Lower lobe of right lung (tissue), 2 donors: ENCODE data around the gene GP1BA. TPM values are rescaled to one million over a fixed set of nuclear protein-coding genes. Genes with fewer than 3 reads are reported as not detected.

ENCODE experiments used
- ATAC-seq, 2 donors: fragments of 200-7000 bp; cut with Tn5 transposase; one replicate each; pipeline ENCODE4 v1.9.1; 2020 to 2022; ENCODE audit warnings: mild to moderate bottlenecking in 2 of 2, moderate library complexity in 2 of 2
- DNase-seq: peaks from one replicate; pipeline ENCODE4 v3.0.0-alpha.2; 2020
- H3K27ac ChIP-seq: fragments of 200-600 bp; one replicate; pipeline ENCODE4 v1.8.0; 2022
- H3K27me3 ChIP-seq: fragments of 200-600 bp; one replicate; pipeline ENCODE4 v1.8.0; 2022; ENCODE audit warnings: low read depth
- H3K36me3 ChIP-seq: fragments of 200-600 bp; one replicate; pipeline ENCODE4 v1.8.0; 2022; ENCODE audit warnings: mild to moderate bottlenecking
- H3K4me1 ChIP-seq: fragments of 200-600 bp; one replicate; pipeline ENCODE4 v1.8.0; 2022
- H3K4me3 ChIP-seq: fragments of 200-600 bp; one replicate; pipeline ENCODE4 v1.8.0; 2022; ENCODE audit warnings: mild to moderate bottlenecking
- H3K9me3 ChIP-seq: fragments of 200-600 bp; one replicate; pipeline ENCODE4 v1.8.0; 2022
- CTCF ChIP-seq: fragments of 200-600 bp; IDR thresholded peaks from one replicate; pipeline ENCODE4 v1.8.0; 2022; ENCODE audit warnings: antibody characterized with exemption, mild to moderate bottlenecking
- intact Hi-C: fragments of 100-400 bp; cut with DNase I; formaldehyde crosslinking; loops from one replicate; pipeline ENCODE4 v1.11.0; 2022
- total RNA-seq: library from RNA; stranded (reverse); fragmentation: NEBNext Ultra II Directional; extraction: Animal tissue kit (Norgen Biotek cat#: 25700); gene quantifications from one replicate; pipeline ENCODE4 v1.2.1, GENCODE V29; 2021
- donor health status: DM: no; HTN: yes; CAD: no; lungs with severe emphysema.

Gene GP1BA
- total RNA-seq, 1 donor from 2014 or later, result 0.92 TPM

DNA sequence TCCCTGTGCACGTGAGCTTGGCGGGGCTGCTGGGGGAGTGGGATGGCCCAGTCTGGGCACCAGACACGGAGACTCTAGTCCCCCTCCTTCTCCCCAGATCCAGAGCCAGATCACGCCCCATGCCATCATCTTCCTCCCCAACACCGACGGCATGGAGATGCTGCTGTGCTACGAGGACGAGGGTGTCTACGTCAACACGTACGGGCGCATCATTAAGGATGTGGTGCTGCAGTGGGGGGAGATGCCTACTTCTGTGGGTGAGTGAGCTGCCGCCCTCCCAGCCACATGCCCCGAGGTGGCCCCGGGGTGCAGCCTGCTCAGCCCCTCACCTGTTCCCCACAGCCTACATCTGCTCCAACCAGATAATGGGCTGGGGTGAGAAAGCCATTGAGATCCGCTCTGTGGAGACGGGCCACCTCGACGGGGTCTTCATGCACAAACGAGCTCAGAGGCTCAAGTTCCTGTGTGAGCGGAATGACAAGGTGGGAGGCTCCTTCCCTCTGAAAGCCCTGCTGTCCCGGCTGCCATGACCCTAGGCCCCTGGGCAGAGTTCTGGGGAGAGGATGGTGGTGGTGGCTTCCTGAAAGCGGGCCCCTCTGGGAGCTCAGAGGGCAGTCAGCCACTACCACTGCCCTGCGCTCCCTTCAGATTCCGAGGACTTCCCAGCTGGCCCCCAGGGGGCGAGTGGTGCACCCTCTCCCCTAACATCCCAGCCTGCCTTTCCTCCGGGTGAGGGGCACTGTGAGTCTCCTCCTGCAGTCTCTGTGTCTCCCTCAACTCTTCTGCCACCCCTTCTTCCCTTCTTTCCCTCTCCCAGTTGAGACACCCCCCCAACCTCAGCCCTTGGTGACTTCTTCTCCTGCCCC, 35.5 kb upstream of the GP1BA start:
- peaks cover 29% of the 10 kb centered on the region for H3K4me1 ChIP-seq
- TF ChIP-seq CTCF, result no peak
- peaks cover 60% of the 10 kb centered on the region for H3K36me3 ChIP-seq
- ATAC-seq (no peak), DNase-seq (no peak)
- H3K27ac ChIP-seq, result no peak overlapping the region
- intact Hi-C loops, result no loop called here
- no peaks in the 10 kb centered on the region for H3K9me3 ChIP-seq
- H3K27me3 ChIP-seq, result peaks cover 10% of the 10 kb centered on the region
- H3K4me3 ChIP-seq, result no peak overlapping the region

DNA sequence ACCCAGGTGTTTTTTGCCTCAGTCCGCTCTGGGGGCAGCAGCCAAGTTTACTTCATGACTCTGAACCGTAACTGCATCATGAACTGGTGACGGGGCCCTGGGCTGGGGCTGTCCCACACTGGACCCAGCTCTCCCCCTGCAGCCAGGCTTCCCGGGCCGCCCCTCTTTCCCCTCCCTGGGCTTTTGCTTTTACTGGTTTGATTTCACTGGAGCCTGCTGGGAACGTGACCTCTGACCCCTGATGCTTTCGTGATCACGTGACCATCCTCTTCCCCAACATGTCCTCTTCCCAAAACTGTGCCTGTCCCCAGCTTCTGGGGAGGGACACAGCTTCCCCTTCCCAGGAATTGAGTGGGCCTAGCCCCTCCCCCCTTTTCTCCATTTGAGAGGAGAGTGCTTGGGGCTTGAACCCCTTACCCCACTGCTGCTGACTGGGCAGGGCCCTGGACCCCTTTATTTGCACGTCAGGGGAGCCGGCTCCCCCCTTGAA, 34.8 kb upstream of the GP1BA start:
- no peak for ATAC-seq
- DNase-seq, result no peak
- no peak overlapping the region for H3K27ac ChIP-seq
- intact Hi-C loops, result no loop called here
- peaks cover 10% of the 10 kb centered on the region for H3K27me3 ChIP-seq
- TF ChIP-seq CTCF, result no peak
- H3K9me3 ChIP-seq, result no peaks in the 10 kb centered on the region
- H3K4me3 ChIP-seq, result no peak overlapping the region
- H3K36me3 ChIP-seq, result peaks cover 53% of the 10 kb centered on the region
- H3K4me1 ChIP-seq, result peaks cover 32% of the 10 kb centered on the region

GRCh38 chr17:4897785-4898184, 34.3 kb upstream of the GP1BA start:
- Histone ChIP-seq H3K4me3 (no peak overlapping the region), H3K4me1 (peaks cover 37% of the 10 kb centered on the region), H3K27me3 (peaks cover 10% of the 10 kb centered on the region), H3K27ac (no peak overlapping the region), H3K36me3 (peaks cover 48% of the 10 kb centered on the region), H3K9me3 (no peaks in the 10 kb centered on the region)
- DNase-seq (no peak), ATAC-seq (no peak)
- TF ChIP-seq CTCF, result no peak
- intact Hi-C loops, result no loop called here

DNA sequence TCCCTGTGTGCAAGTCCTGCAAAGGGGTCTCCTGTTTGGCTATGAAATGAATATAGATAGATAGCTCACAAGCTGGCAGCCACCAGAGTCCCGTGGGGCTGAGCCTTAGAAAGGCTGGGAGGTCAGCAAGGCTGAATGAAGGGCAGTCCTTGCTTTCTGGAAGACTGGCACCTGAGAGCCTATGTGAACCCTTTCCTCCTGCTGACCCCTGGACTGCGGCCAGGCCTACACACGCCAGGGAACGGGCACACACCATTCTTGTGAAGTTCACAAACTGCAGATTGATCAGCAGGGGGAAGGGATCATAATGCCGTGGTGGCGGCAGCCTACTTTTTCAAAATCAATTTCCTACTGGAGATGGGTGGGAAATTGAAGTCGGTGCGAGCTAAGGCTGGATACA, 33.7 kb upstream of the GP1BA start:
- no peak overlapping the region for H3K27ac ChIP-seq
- peaks cover 10% of the 10 kb centered on the region for H3K27me3 ChIP-seq
- no peaks in the 10 kb centered on the region for H3K9me3 ChIP-seq
- no peak overlapping the region for H3K4me3 ChIP-seq
- intact Hi-C loops, result no loop called here
- peaks cover 43% of the 10 kb centered on the region for H3K4me1 ChIP-seq
- DNase-seq (no peak), ATAC-seq (no peak)
- TF ChIP-seq CTCF, result no peak
- H3K36me3 ChIP-seq, result peaks cover 42% of the 10 kb centered on the region

- Histone ChIP-seq H3K36me3 (peaks cover 37% of the 10 kb centered on the region), H3K4me1 (peaks cover 45% of the 10 kb centered on the region), H3K27me3 (peaks cover 10% of the 10 kb centered on the region), H3K27ac (peak overlapping the region; percentile 49), H3K4me3 (peak overlapping the region; percentile 67), H3K9me3 (no peaks in the 10 kb centered on the region)
- intact Hi-C loops, result no loop called here
- no peak for DNase-seq
- no peak for TF ChIP-seq CTCF
- peak in 1 of 2 donors; percentile 6 for ATAC-seq
Observed at GRCh38 chr17:4898927-4899326, 33.1 kb upstream of the GP1BA start.
